Erythroblast (primary cell): ENCODE measurements around the gene EDDM13.

Source experiments
- GATA1 ChIP-seq: IDR thresholded peaks from 2 replicates; pipeline ENCODE4 v1.6.1; 2011; ENCODE audit warnings: low read depth, mild to moderate bottlenecking, control low read depth, low read length, moderate library complexity
- POLR2A ChIP-seq: IDR thresholded peaks from 2 replicates; pipeline ENCODE4 v1.6.1; 2011; ENCODE audit warnings: mild to moderate bottlenecking, low read length

GRCh38 chr19:56270676-56271075, 1.9 kb upstream of the EDDM13 start:
- TF ChIP-seq POLR2A (no peak), GATA1 (no peak)
